ENCODE data around the gene RPL15. TPM values are rescaled to one million over a fixed set of nuclear protein-coding genes. Genes with fewer than 3 reads are reported as not detected.

Gene RPL15
- total and polyA plus RNA-seq, 10 of the 15 experiments (the other 5 are each of a cell fraction or from before 2014, with no cell fraction given): 2,885 to 10,761 (median 4,017) TPM

- TF ChIP-seq NKRF (conservative IDR thresholded peaks at IDR 0.05): peak; percentile 71
- peak; percentile 43; the same call in 1 of the 2 replicates for TF ChIP-seq RUNX3 (IDR thresholded peaks at IDR 0.05; ENCODE audit: low read length)
- TF ChIP-seq CHD1 (IDR thresholded peaks at IDR 0.05; ENCODE audit: low read depth, low read length): 0 out of 2 replicates have a peak, but pooled peaks have one; percentile 74
- TF ChIP-seq ZBTB33 (IDR thresholded peaks at IDR 0.05): no peak
- peak; percentile 63; the same call in 1 of the 2 replicates for TF ChIP-seq ATF3 (IDR thresholded peaks at IDR 0.05; ENCODE audit: borderline replicate concordance, extremely low read depth, low read depth, low read length)
- no peak for TF ChIP-seq SMC3 (IDR thresholded peaks at IDR 0.05; ENCODE audit: borderline replicate concordance, low read length)
- no peak for TF ChIP-seq PML (IDR thresholded peaks at IDR 0.05; ENCODE audit: low read length)
- peak; percentile 77 for TF ChIP-seq BCL3 (IDR thresholded peaks at IDR 0.05; ENCODE audit: borderline replicate concordance, insufficient read depth, low read depth, low read length, poor library complexity, severe bottlenecking)
- TF ChIP-seq NR2C1 (IDR thresholded peaks at IDR 0.05): peak; percentile 47; the same call in 1 of the 2 replicates
- TF ChIP-seq ZNF207 (IDR thresholded peaks at IDR 0.05; ENCODE audit: borderline replicate concordance): peak; percentile 76; the same call in 1 of the 2 replicates
- TF ChIP-seq MTA2 (IDR thresholded peaks at IDR 0.05; ENCODE audit: low read depth): peak; percentile 31; the same call in 1 of the 2 replicates
- no peak for TF ChIP-seq ZBTB4 (CRISPR knock-in tag; IDR thresholded peaks at IDR 0.05)
- peak; percentile 44; the same call in 1 of the 2 replicates for TF ChIP-seq IRF3 (IDR thresholded peaks at IDR 0.05)
Observed at GRCh38 chr3:23945913-23946687, 29.2 kb downstream of the RPL15 start (continued).
